LNCAP (cell line): ENCODE results near the gene CDC40.

Source experiments
- TF ChIP-seq, protein P1 (sequence below): fragments of 450-650 bp; IDR thresholded peaks from 2 replicates; pipeline ENCODE4 v1.5.1; 2017; ENCODE audit warnings: mild to moderate bottlenecking

The CDC40 gene

DNA sequence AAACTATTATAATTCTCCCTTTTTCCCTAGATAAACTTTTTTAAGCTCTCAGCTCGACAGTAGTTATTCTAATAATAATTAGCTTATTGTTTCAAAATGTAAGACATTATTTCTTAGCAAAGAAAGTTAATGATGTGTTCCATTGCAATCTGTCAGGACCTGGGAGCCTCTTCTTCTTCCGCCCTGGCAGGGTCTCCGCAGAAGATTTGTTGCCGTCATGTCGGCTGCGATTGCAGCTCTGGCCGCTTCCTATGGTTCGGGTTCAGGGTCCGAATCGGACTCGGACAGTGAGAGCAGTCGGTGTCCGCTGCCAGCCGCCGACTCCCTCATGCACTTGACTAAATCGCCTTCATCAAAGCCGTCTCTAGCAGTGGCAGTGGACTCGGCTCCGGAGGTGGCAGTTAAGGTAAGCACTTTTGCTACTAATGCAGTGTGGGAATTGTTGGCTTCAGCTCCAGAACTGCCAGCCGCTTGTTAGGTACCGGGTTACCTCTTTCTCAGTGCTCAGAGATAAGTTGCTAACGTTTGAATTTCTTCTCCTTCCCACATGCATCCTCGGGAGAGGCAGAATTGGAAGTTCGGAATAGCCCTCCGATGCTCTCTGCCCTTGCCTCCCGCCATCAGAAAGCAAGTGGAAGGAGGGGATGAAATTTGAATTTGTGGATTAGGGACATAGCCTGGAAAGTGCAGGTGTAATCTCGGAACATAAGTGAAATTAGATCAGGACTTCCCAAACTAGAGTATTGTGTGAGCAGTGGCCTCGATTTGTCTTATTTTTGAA is at the start of gene CDC40:
TSS of gene CDC40 (plus strand) at position 200 of the 781 bp plus-strand sequence. CDS start at position 218, 18 bp downstream.
- TF ChIP-seq, protein P1, sequence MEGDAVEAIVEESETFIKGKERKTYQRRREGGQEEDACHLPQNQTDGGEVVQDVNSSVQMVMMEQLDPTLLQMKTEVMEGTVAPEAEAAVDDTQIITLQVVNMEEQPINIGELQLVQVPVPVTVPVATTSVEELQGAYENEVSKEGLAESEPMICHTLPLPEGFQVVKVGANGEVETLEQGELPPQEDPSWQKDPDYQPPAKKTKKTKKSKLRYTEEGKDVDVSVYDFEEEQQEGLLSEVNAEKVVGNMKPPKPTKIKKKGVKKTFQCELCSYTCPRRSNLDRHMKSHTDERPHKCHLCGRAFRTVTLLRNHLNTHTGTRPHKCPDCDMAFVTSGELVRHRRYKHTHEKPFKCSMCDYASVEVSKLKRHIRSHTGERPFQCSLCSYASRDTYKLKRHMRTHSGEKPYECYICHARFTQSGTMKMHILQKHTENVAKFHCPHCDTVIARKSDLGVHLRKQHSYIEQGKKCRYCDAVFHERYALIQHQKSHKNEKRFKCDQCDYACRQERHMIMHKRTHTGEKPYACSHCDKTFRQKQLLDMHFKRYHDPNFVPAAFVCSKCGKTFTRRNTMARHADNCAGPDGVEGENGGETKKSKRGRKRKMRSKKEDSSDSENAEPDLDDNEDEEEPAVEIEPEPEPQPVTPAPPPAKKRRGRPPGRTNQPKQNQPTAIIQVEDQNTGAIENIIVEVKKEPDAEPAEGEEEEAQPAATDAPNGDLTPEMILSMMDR = no peak

DNA sequence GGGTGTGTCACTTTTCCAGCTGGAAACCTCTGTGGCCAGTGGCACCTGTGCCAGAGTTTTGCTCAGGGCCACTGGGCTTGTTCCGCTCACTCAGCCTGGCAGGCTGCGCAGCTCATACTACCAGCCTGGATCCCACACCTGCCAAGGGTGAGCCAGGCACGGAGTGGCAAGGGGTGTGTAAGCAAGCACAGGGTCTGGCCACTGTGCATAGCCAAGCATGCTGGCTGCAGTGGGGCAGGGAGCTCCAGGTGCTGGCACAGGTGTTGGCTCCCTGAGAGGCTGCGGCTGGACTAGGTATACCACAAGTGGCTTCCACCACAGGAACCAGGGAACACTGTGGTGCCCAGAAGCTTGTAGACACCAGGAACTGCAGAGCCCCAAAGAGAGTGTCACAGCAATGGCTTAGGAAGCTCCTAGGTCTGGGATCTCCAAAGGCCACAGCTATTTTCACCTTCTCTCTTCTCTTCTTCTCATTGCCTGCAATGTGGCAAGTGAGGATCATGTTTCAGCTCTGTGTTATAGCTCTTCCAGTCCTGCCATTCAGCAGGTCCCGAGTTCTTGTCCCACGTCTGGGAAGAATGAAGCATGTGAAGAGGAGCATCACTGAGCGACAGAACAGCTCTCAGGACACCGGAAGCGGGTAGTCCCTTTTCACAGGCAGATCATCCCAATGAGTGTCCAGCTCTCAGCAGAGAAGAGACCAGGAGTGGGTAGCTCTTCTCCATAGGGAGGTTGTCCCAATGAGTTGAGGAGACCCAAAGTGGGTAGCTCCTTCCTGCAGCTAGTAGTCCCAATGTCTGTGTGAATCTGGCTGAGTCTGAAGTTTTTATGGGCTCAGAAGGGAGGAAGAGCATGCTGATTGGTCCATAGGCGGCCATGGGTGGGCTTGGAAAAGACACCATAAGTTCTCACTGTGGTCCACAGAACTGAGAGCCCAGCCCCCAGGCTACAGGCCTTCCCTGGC is 42.0 kb upstream of the CDC40 start:
- TF ChIP-seq, protein P1 = no peak

DNA sequence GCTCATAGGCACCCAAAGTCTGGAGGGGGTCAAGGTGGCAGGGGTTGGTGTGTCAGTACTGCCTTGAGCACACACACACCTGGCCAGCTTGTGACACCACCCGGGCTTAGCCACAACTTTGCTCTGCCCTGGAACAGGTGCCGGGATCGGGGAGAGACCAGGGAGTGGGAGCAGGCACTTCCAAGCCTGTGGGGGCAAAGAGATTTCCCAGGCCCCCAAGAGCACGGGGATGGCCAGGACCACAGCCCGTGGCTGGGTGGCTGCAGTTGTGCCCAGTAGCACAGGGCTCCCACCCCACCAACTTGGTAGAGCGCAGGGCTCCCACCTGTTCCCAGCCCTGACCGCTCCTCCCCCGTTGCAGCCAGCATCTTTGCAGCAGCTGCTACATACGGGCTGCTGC is 41.2 kb upstream of the CDC40 start:
- TF ChIP-seq, protein P1 = no peak

DNA sequence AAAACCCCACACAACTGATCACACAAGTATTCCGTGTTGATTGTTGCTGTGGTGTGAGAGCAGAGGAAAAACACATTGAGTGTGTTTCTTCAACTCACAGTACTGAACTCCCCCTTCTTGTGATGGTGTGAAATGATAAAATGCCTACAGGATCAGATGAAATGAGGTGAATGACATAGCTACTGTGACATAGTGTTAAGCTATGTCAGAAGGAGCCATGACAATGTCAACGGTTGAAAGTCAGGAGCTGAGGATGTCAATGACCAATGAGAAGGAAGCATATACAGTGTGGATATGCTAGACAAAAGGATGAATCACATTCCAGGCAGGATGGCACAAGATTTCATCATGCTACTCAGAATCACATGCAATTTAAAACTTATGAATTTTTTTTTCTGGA is 39.6 kb upstream of the CDC40 start:
- TF ChIP-seq, protein P1 = no peak

DNA sequence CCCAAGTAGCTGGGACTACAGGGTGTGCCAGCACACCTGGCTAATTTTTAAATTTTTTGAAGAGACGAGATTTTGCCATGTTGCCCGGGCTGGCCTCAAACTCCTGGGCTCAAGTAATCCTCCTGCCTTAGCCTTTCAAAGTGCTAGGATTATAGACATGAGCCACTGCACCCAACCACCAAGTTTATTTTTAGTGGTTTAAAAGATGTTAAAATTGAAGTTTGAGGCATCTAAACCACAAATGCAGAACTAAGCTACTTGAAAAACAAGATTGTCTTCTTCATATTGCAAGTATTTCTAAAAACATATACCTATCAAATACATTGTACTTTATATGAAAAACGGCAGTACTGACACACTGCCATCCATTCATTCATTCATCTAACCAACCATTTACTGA is 32.4 kb upstream of the CDC40 start:
- TF ChIP-seq, protein P1 = no peak

DNA sequence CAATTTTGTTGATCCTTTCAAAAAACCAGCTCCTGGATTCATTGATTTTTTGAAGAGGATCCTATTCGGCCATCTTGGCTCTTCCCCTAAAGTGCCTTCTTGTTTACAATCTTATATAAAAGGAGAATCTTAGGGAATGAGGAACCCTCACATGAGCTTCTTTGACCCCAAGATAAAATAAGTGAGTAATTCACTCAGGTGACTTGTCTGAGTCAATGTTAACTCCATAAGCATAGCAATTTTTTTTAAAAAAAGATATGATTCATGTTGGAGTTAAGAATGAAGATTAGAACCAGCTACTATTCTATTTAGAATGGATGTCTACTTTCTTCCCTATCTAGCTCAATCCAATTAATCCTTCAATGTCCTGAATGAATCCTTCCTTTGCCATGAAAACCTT is 21.7 kb upstream of the CDC40 start:
- TF ChIP-seq, protein P1 = no peak

DNA sequence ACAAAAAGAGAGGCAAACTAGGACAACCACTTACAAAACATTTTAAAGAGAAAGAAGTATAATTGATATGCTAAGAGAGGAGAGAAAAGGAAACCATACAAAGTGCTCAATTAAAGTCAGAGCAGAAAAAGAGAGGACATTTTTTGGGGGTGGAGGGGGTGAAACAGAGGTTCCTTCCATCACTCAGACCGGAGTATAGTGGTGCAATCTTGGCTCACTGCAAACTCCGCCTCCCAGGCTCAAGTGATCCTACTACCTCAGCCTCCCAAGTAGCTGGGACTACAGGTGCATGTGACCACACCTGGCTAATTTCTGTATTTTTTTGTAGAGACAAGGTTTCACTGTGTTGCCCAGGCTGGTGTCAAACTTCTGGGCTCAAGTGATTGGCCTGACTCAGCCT is 10.1 kb upstream of the CDC40 start:
- TF ChIP-seq, protein P1 = no peak
